NCI-H2171 treated with DMSO at 0.1 percent for 48 hours (cell line): ENCODE measurements around the gene PPIL6.

Source experiments
- DNase-seq: peaks from one replicate; lab custom pipeline; 2025; lab: John Stamatoyannopoulos, UW

Gene PPIL6

GRCh38 chr6:109449064-109449794 is 8.8 kb upstream of the PPIL6 start:
- no peak for DNase-seq

- no peak for DNase-seq
Measured at GRCh38 chr6:109448615-109449014, 8.2 kb upstream of the PPIL6 start.

- DNase-seq, result no peak
Measured at GRCh38 chr6:109447878-109448555, 7.6 kb upstream of the PPIL6 start.

- no peak for DNase-seq
Measured at GRCh38 chr6:109447087-109447486, 6.7 kb upstream of the PPIL6 start.

- DNase-seq, result no peak
Measured at GRCh38 chr6:109446541-109446940, 6.1 kb upstream of the PPIL6 start.

- no peak for DNase-seq
Measured at GRCh38 chr6:109446072-109446471, 5.6 kb upstream of the PPIL6 start.

GRCh38 chr6:109445382-109445781 is 5.0 kb upstream of the PPIL6 start:
- no peak for DNase-seq

- DNase-seq, result no peak
Measured at GRCh38 chr6:109443425-109443950, 3.1 kb upstream of the PPIL6 start.

GRCh38 chr6:109442393-109442924 is 2.0 kb upstream of the PPIL6 start:
- no peak for DNase-seq

- DNase-seq, result peak; percentile 67
Measured at GRCh38 chr6:109441069-109441816, 815 bp upstream of the PPIL6 start.

- no peak for DNase-seq
Measured at GRCh38 chr6:109436041-109436440, 4.4 kb downstream of the PPIL6 start.

- DNase-seq, result no peak
Measured at GRCh38 chr6:109434456-109434855, 6.0 kb downstream of the PPIL6 start.

- DNase-seq, result no peak
Measured at GRCh38 chr6:109429496-109429895, 10.9 kb downstream of the PPIL6 start.

GRCh38 chr6:109428889-109429477 is 11.4 kb downstream of the PPIL6 start:
- peak; percentile 82 for DNase-seq

- DNase-seq, result no peak
Measured at GRCh38 chr6:109424946-109425345, 15.5 kb downstream of the PPIL6 start.

GRCh38 chr6:109421184-109421583 is 19.2 kb downstream of the PPIL6 start:
- no peak for DNase-seq

GRCh38 chr6:109420751-109421150 is 19.7 kb downstream of the PPIL6 start:
- DNase-seq, result no peak

GRCh38 chr6:109417646-109418045 is 22.8 kb downstream of the PPIL6 start:
- no peak for DNase-seq

- DNase-seq, result no peak
Measured at GRCh38 chr6:109411034-109411433, 29.4 kb downstream of the PPIL6 start.

- DNase-seq, result no peak
Measured at GRCh38 chr6:109406196-109406595, 34.2 kb downstream of the PPIL6 start.

GRCh38 chr6:109397020-109397419 is 43.4 kb downstream of the PPIL6 start:
- no peak for DNase-seq
